ENCODE measurements around the gene CDKN1C.

CDKN1C gene

DNA sequence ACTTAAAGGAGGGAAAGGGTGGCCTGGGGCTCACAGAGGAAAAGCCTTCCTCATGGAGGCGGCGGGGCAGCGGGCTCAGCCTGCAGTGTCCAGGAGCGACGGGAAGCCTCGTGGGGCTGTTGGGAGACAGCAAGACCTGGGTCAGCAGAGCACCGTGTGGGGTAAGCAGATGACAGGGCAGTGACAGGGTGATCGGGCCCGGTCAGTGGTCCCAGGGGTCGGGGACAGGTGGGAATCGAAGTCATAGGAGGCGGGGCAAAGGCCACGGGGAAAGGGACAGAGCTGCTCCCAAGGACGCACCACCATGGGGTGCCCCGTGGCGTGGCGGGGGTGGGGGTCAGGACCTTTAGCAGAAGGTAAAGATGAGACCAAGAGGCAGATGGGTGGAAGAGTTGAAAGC lies 49.8 kb downstream of the CDKN1C start:
- H3K36me3 ChIP-seq (replicated peaks), result no peaks in the 10 kb centered on the region
- H3K27me3 ChIP-seq (replicated peaks), result no peaks in the 10 kb centered on the region
- TF ChIP-seq, protein P1, sequence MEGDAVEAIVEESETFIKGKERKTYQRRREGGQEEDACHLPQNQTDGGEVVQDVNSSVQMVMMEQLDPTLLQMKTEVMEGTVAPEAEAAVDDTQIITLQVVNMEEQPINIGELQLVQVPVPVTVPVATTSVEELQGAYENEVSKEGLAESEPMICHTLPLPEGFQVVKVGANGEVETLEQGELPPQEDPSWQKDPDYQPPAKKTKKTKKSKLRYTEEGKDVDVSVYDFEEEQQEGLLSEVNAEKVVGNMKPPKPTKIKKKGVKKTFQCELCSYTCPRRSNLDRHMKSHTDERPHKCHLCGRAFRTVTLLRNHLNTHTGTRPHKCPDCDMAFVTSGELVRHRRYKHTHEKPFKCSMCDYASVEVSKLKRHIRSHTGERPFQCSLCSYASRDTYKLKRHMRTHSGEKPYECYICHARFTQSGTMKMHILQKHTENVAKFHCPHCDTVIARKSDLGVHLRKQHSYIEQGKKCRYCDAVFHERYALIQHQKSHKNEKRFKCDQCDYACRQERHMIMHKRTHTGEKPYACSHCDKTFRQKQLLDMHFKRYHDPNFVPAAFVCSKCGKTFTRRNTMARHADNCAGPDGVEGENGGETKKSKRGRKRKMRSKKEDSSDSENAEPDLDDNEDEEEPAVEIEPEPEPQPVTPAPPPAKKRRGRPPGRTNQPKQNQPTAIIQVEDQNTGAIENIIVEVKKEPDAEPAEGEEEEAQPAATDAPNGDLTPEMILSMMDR (IDR thresholded peaks at IDR 0.05; ENCODE audit: low read depth, low read length, missing control alignments), result no peak
- in situ Hi-C loops (cut with HindIII; ENCODE audit: low pct_ligation_motif_present, low sequenced_read_pairs), result no loop called here
- DNase-seq, result no peak
- H3K27ac ChIP-seq, result no peak overlapping the region
- no peak overlapping the region for H3K4me3 ChIP-seq (ENCODE audit: low read depth, low read length)

DNA sequence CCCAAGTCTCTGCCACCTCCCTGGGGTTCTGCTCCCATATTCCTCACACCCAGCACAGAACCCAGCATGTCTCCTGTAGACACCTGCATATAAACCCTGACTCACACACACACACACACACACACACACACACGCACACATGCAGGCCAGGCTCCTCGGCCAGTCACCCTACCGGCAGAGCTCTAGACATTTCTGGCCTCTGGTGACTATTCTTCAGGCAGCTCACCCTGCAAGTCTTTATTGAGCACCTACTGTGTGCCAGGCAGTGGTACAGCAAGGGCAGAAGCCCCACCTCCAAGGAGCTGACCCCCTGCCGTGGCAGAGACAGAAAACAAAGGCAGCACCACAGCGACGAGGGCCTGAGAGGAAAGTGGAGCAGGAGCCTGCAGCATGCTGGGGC lies 50.3 kb downstream of the CDKN1C start:
- in situ Hi-C loops (cut with HindIII; ENCODE audit: low pct_ligation_motif_present, low sequenced_read_pairs), result no loop called here
- DNase-seq, result no peak
- Histone ChIP-seq H3K36me3 (replicated peaks) (no peaks in the 10 kb centered on the region), H3K4me3 (ENCODE audit: low read depth, low read length) (no peak overlapping the region), H3K27ac (no peak overlapping the region), H3K27me3 (replicated peaks) (no peaks in the 10 kb centered on the region)
- TF ChIP-seq, protein P1 (IDR thresholded peaks at IDR 0.05; ENCODE audit: low read depth, low read length, missing control alignments), result no peak

DNA sequence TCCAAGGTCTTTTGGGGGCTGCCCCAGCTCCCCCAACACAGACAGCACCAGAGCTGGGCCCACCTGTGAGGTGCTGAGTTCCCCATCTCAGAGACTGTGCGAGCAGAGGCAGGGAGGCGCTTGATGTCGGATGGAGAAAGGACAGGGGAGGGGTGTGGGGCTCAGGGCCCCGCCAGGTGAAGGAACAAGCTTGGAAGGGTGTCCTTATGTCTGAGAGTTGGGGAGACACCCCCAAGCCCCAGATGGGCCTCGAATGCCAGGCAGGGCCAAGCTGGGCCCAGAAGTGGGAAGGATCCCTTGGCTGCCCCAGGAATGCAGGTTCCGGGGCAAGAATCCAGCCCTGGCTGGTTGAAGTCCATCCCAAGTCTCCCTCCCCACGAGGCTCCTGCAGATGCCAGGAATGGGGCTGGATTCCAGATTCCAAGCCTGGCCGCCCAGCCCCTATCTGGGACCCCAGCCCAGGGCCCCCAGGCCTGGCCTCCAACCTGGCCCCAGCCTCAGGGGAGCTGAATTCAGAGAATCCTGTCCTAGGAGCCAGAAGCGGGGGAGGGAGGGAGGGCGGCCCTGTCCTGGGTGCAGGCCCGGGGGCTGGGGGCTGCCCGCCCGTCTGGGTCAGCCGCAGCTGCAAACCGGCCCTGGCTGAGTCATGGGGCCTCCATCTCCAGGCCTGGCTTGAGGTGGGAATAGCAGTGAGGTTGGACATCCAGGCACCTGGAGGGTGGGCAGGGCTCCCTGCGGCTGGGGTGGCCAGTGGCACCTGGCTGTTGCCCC lies 50.9 kb downstream of the CDKN1C start:
- in situ Hi-C loops (cut with HindIII; ENCODE audit: low pct_ligation_motif_present, low sequenced_read_pairs), result no loop called here
- TF ChIP-seq, protein P1 (IDR thresholded peaks at IDR 0.05; ENCODE audit: low read depth, low read length, missing control alignments), result no peak
- no peak overlapping the region for H3K27ac ChIP-seq
- DNase-seq, result no peak
- H3K27me3 ChIP-seq (replicated peaks), result no peaks in the 10 kb centered on the region
- H3K4me3 ChIP-seq (ENCODE audit: low read depth, low read length), result no peak overlapping the region
- H3K36me3 ChIP-seq (replicated peaks), result no peaks in the 10 kb centered on the region

DNA sequence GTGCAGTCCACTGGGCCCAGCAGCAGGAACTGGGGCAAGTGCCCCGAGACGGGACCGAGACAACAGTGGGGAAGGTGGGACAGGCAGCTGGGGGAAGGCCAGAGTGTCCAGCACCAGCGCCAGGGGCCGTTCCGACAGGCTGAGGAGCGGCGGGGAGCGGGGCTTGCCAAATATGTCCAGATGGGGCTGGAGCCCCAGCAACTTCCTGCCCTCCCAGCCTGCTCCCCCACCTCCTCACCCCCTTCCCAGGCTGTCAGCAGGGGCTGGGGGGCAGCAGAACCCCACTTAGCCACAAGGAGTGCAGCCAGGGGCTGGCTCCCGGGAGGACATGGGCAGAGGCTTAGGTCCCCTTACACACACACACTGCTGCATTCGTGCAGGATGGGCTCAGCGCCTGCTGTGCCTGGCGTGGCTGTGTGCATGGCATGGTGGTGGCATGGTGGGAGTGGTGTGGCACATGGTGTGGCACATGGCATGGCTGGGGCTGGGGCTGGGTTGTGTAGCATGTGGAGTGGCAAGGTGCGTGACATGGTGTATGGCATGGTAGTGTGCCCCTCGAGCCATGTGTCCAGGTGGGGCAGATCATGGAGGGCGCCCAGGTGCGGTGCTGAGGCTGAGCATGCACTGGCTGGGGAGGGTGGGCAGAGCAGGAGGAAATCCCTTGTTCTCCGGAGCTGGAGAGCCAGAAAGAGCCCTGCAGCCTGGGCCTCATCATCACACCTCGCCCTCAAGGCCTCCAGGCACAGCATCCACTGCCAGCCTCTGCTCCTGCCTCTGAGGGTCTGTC lies 51.7 kb downstream of the CDKN1C start:
- in situ Hi-C loops (cut with HindIII; ENCODE audit: low pct_ligation_motif_present, low sequenced_read_pairs), result no loop called here
- TF ChIP-seq, protein P1 (IDR thresholded peaks at IDR 0.05; ENCODE audit: low read depth, low read length, missing control alignments), result no peak
- no peak overlapping the region for H3K4me3 ChIP-seq (ENCODE audit: low read depth, low read length)
- no peak for DNase-seq
- no peak overlapping the region for H3K27ac ChIP-seq
- no peaks in the 10 kb centered on the region for H3K36me3 ChIP-seq (replicated peaks)
- no peaks in the 10 kb centered on the region for H3K27me3 ChIP-seq (replicated peaks)

Measured in brain microvascular endothelial cell (primary cell).